ENCODE measurements around the gene NME7. TPM values are rescaled to one million over a fixed set of nuclear protein-coding genes. Genes with fewer than 3 reads are reported as not detected.

The NME7 gene
- polyA plus RNA-seq, 1 experiment, result 7.5 TPM

- POLR2A ChIA-PET, result no interaction called here
- H3K36me3 ChIP-seq (ENCODE audit: control insufficient read depth, insufficient read depth, low read length), result no peaks in the 10 kb centered on the region
- no peaks in the 10 kb centered on the region for H3K27me3 ChIP-seq (ENCODE audit: control insufficient read depth, insufficient read depth, low read length)
- CTCF ChIA-PET, result no interaction called here
- H3K4me3 ChIP-seq (ENCODE audit: low read depth, low read length), result no peak overlapping the region
- TF ChIP-seq CTCF (IDR thresholded peaks at IDR 0.05; ENCODE audit: insufficient read depth, low read depth, low read length), result no peak
- DNase-seq (ENCODE audit: low read depth), result no peak
Observed at GRCh38 chr1:169196581-169196980, 171.0 kb downstream of the NME7 start.

- POLR2A ChIA-PET, result no interaction called here
- Histone ChIP-seq H3K36me3 (ENCODE audit: control insufficient read depth, insufficient read depth, low read length) (no peaks in the 10 kb centered on the region), H3K4me3 (ENCODE audit: low read depth, low read length) (no peak overlapping the region), H3K27me3 (ENCODE audit: control insufficient read depth, insufficient read depth, low read length) (no peaks in the 10 kb centered on the region)
- DNase-seq (ENCODE audit: low read depth), result no peak
- CTCF ChIA-PET, result no interaction called here
- no peak for TF ChIP-seq CTCF (IDR thresholded peaks at IDR 0.05; ENCODE audit: insufficient read depth, low read depth, low read length)
Observed at GRCh38 chr1:169196161-169196560, 171.4 kb downstream of the NME7 start.

GRCh38 chr1:169193191-169193850, 174.3 kb downstream of the NME7 start:
- no peaks in the 10 kb centered on the region for H3K27me3 ChIP-seq (ENCODE audit: control insufficient read depth, insufficient read depth, low read length)
- ChIA-PET CTCF (interaction anchor here (0.6 kb wide), 1 partner anchor 136 kb away, joined by 3 read pairs; no protein-coding TSS in a partner anchor), POLR2A (interaction anchor here (0.6 kb wide), 1 partner anchor 1973 kb away, joined by 4 read pairs; no protein-coding TSS in a partner anchor)
- TF ChIP-seq CTCF (IDR thresholded peaks at IDR 0.05; ENCODE audit: insufficient read depth, low read depth, low read length), result no peak
- no peaks in the 10 kb centered on the region for H3K36me3 ChIP-seq (ENCODE audit: control insufficient read depth, insufficient read depth, low read length)
- H3K4me3 ChIP-seq (ENCODE audit: low read depth, low read length), result no peak overlapping the region
- DNase-seq (ENCODE audit: low read depth), result no peak

GRCh38 chr1:169186106-169186505, 181.5 kb downstream of the NME7 start:
- DNase-seq (ENCODE audit: low read depth), result no peak
- no peak for TF ChIP-seq CTCF (IDR thresholded peaks at IDR 0.05; ENCODE audit: insufficient read depth, low read depth, low read length)
- ChIA-PET CTCF (no interaction called here), POLR2A (no interaction called here)
- no peaks in the 10 kb centered on the region for H3K36me3 ChIP-seq (ENCODE audit: control insufficient read depth, insufficient read depth, low read length)
- no peak overlapping the region for H3K4me3 ChIP-seq (ENCODE audit: low read depth, low read length)
- H3K27me3 ChIP-seq (ENCODE audit: control insufficient read depth, insufficient read depth, low read length), result no peaks in the 10 kb centered on the region

- CTCF ChIA-PET, result no interaction called here
- no peak for DNase-seq (ENCODE audit: low read depth)
- Histone ChIP-seq H3K36me3 (ENCODE audit: control insufficient read depth, insufficient read depth, low read length) (no peaks in the 10 kb centered on the region), H3K27me3 (ENCODE audit: control insufficient read depth, insufficient read depth, low read length) (no peaks in the 10 kb centered on the region), H3K4me3 (ENCODE audit: low read depth, low read length) (no peak overlapping the region)
- no peak for TF ChIP-seq CTCF (IDR thresholded peaks at IDR 0.05; ENCODE audit: insufficient read depth, low read depth, low read length)
- POLR2A ChIA-PET, result no interaction called here
Observed at GRCh38 chr1:169184812-169185211, 182.8 kb downstream of the NME7 start.
